Hepatocyte (in vitro differentiated cells): ENCODE data around the gene OR56A5. TPM values are rescaled to one million over a fixed set of nuclear protein-coding genes. Genes with fewer than 3 reads are reported as not detected.

Experiments used
- DNase-seq: peaks from one replicate; pipeline ENCODE4 v3.0.0-alpha.2; 2016; ENCODE audit warnings: low spot score
- H2AFZ ChIP-seq: fragments of 200-600 bp; sonication (generic); 2 replicates; pipeline ENCODE4 v1.6.0; 2016; ENCODE audit warnings: antibody characterized with exemption, mild to moderate bottlenecking
- H3K27ac ChIP-seq: fragments of 200-600 bp; sonication (generic); 2 replicates; pipeline ENCODE4 v1.5.1; 2016; ENCODE audit warnings: mild to moderate bottlenecking
- H3K27me3 ChIP-seq: fragments of 200-600 bp; sonication (generic); 2 replicates; pipeline ENCODE4 v1.6.1; 2016
- H3K36me3 ChIP-seq: fragments of 200-600 bp; sonication (generic); replicated peaks from 2 replicates; pipeline ENCODE4 v1.5.1; 2016; ENCODE audit warnings: low read depth; ENCODE audit not compliant: insufficient read depth
- H3K4me1 ChIP-seq: fragments of 200-600 bp; sonication (generic); 2 replicates; pipeline ENCODE4 v1.5.1; 2016; ENCODE audit warnings: mild to moderate bottlenecking, moderate library complexity; ENCODE audit not compliant: insufficient read depth
- H3K4me2 ChIP-seq: fragments of 200-600 bp; sonication (generic); 2 replicates; pipeline ENCODE4 v1.6.0; 2016
- H3K4me3 ChIP-seq: fragments of 200-600 bp; sonication (generic); 2 replicates; pipeline ENCODE4 v1.5.1; 2016; ENCODE audit warnings: mild to moderate bottlenecking
- H3K79me2 ChIP-seq: fragments of 200-600 bp; sonication (generic); 2 replicates; pipeline ENCODE4 v1.6.0; 2017; ENCODE audit warnings: mild to moderate bottlenecking
- H3K9me2 ChIP-seq: fragments of 200-600 bp; sonication (generic); replicated peaks from 2 replicates; pipeline ENCODE4 v1.6.0; 2017; ENCODE audit warnings: mild to moderate bottlenecking; ENCODE audit not compliant: insufficient read depth
- H3K9me3 ChIP-seq: fragments of 200-600 bp; sonication (generic); 2 replicates; pipeline ENCODE4 v1.5.1; 2016; ENCODE audit warnings: low read depth, mild to moderate bottlenecking
- H4K20me1 ChIP-seq: fragments of 200-600 bp; sonication (generic); 2 replicates; pipeline ENCODE4 v1.6.0; 2016; ENCODE audit warnings: mild to moderate bottlenecking; ENCODE audit not compliant: insufficient read depth, poor library complexity, severe bottlenecking
- EZH2 ChIP-seq: fragments of 200-600 bp; sonication (generic); IDR thresholded peaks from 2 replicates; pipeline ENCODE4 v1.6.1; 2016; ENCODE audit warnings: antibody characterized with exemption, mild to moderate bottlenecking, borderline replicate concordance
- EZH2phosphoT487 ChIP-seq: fragments of 200-600 bp; sonication (generic); IDR thresholded peaks from one replicate; pipeline ENCODE4 v1.6.1; 2018; ENCODE audit warnings: antibody characterized with exemption, mild to moderate bottlenecking, low read depth, moderate library complexity; ENCODE audit not compliant: unreplicated experiment, severe bottlenecking
- WGBS: methylation state at CpG from one replicate; pipeline ENCODE4 v1.1.6; 2016; ENCODE audit warnings: low lambda C conversion rate; ENCODE audit errors: missing lambda C conversion rate; 5-methylcytosine and 5-hydroxymethylcytosine counted together
- polyA plus RNA-seq: library from polyadenylated mRNA; unstranded; fragments of >200 nt; fragmentation: Nextera tagmentation; extraction: Ambion mirVana; gene quantifications from 2 replicates; pipeline ENCODE4 v1.2.1, GENCODE V29; 2016
- total RNA-seq: library from RNA; depleted of rRNA; stranded (reverse); fragments of >200 nt; gene quantifications from 2 replicates; pipeline ENCODE4 v1.2.3, GENCODE V29; 2014
- TF ChIP-seq, protein P1 (sequence below): fragments of 200-600 bp; sonication (generic); IDR thresholded peaks from 2 replicates; pipeline ENCODE4 v1.5.1; 2016; ENCODE audit warnings: antibody characterized with exemption, mild to moderate bottlenecking; ENCODE audit not compliant: poor library complexity

The OR56A5 gene
- total and polyA plus RNA-seq, 2 experiments from 2014 or later, result not detected

DNA sequence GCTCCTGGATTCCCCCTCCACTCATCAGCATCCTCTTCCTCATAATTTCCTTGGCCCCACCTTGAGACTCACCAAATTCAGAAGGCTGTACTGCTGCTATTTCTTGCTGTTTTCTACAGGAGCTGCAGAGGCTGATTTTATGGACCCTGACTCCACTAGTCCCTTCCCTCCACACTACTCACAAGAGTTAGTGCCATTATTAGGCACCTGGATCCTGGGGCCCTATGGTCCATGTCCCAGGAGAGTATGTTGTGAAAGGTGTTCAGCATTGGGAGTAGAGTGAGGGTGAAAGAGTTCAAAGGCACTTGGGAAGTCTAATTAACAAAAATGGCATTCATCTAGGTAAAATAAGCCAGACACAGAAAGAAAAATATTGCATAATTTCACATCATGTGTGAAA, 38.6 kb upstream of the OR56A5 start, which contains the start of gene OR56A4:
Gene OR56A4 (minus strand): TSS at position 101 of the 400 bp plus-strand sequence. CDS start 3,954 bp downstream, outside the sequence.
- Histone ChIP-seq H3K4me1 (no peaks in the 10 kb centered on the region), H3K79me2 (no peaks in the 10 kb centered on the region), H3K27me3 (peaks cover 13% of the 10 kb centered on the region), H3K27ac (no peak within 1 kb of the TSS), H3K4me3 (no peak within 1 kb of the TSS), H3K4me2 (no peak within 1 kb of the TSS), H3K9me2 (no peaks in the 10 kb centered on the region), H4K20me1 (no peaks in the 10 kb centered on the region), H2AFZ (no peak within 1 kb of the TSS), H3K36me3 (no peaks in the 10 kb centered on the region), H3K9me3 (no peaks in the 10 kb centered on the region)
- TF ChIP-seq EZH2 (no peak), EZH2phosphoT487 (no peak)
- TF ChIP-seq, protein P1, sequence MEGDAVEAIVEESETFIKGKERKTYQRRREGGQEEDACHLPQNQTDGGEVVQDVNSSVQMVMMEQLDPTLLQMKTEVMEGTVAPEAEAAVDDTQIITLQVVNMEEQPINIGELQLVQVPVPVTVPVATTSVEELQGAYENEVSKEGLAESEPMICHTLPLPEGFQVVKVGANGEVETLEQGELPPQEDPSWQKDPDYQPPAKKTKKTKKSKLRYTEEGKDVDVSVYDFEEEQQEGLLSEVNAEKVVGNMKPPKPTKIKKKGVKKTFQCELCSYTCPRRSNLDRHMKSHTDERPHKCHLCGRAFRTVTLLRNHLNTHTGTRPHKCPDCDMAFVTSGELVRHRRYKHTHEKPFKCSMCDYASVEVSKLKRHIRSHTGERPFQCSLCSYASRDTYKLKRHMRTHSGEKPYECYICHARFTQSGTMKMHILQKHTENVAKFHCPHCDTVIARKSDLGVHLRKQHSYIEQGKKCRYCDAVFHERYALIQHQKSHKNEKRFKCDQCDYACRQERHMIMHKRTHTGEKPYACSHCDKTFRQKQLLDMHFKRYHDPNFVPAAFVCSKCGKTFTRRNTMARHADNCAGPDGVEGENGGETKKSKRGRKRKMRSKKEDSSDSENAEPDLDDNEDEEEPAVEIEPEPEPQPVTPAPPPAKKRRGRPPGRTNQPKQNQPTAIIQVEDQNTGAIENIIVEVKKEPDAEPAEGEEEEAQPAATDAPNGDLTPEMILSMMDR, result no peak
- no peak for DNase-seq

DNA sequence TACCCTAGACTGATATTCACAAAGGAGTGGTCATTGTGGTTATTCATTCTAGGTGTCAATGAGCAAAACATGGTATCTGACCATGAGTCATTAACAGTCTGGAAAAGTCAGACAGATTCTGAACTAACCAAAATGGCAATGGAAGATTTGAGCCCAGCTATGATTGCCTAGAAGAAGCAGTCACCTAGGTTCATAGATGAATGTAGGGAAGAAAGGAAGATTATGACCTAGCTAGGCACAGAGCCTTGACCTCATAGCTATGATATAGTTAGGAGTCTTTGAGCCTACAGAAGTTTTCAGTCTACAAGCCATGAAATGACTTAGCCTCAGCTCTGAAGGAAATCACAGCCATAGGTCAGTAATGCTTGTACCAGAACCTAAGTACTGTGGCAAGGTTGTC, 38.1 kb upstream of the OR56A5 start:
- H3K27me3 ChIP-seq, result peaks cover 13% of the 10 kb centered on the region
- no peaks in the 10 kb centered on the region for H3K79me2 ChIP-seq
- no peak for TF ChIP-seq EZH2
- TF ChIP-seq, protein P1, result no peak
- TF ChIP-seq EZH2phosphoT487, result no peak
- H2AFZ ChIP-seq, result no peak overlapping the region
- H3K36me3 ChIP-seq, result no peaks in the 10 kb centered on the region
- no peaks in the 10 kb centered on the region for H3K9me3 ChIP-seq
- H3K4me3 ChIP-seq, result no peak overlapping the region
- H3K4me1 ChIP-seq, result no peaks in the 10 kb centered on the region
- no peak overlapping the region for H3K27ac ChIP-seq
- no peak overlapping the region for H3K4me2 ChIP-seq
- no peaks in the 10 kb centered on the region for H4K20me1 ChIP-seq
- DNase-seq, result no peak
- H3K9me2 ChIP-seq, result no peaks in the 10 kb centered on the region

DNA sequence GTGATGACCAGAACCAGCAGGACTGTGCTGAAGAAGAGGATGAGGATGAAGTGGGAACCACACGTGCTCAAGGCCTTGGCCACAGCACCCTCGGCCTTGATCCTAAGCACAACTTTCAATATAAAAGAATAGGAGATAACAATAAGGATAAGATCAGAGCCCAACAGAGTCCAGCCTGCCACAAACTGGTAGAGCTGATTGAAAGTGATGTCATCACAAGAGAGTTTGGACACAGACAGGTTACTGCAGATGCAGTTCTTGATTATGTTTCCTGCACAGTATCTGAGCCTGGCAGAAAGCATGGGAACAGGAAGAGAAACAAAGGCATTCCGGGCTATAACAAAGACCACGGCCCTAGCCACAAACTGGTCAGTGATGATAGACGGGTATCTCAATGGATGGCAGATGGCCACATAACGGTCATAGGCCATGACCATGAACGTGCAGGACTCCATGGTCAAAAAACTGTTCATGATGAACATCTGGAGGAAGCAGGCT, 34.0 kb upstream of the OR56A5 start:
- Histone ChIP-seq H3K4me2 (no peak overlapping the region), H3K79me2 (no peaks in the 10 kb centered on the region), H3K9me2 (no peaks in the 10 kb centered on the region), H2AFZ (no peak overlapping the region), H3K4me1 (no peaks in the 10 kb centered on the region), H4K20me1 (no peaks in the 10 kb centered on the region), H3K9me3 (no peaks in the 10 kb centered on the region), H3K27me3 (no peaks in the 10 kb centered on the region), H3K4me3 (no peak overlapping the region), H3K36me3 (no peaks in the 10 kb centered on the region), H3K27ac (no peak overlapping the region)
- 91% methylated on average over 7 of the region's 7 CpGs for WGBS
- TF ChIP-seq, protein P1, result no peak
- no peak for TF ChIP-seq EZH2phosphoT487
- no peak for TF ChIP-seq EZH2
- DNase-seq, result no peak

DNA sequence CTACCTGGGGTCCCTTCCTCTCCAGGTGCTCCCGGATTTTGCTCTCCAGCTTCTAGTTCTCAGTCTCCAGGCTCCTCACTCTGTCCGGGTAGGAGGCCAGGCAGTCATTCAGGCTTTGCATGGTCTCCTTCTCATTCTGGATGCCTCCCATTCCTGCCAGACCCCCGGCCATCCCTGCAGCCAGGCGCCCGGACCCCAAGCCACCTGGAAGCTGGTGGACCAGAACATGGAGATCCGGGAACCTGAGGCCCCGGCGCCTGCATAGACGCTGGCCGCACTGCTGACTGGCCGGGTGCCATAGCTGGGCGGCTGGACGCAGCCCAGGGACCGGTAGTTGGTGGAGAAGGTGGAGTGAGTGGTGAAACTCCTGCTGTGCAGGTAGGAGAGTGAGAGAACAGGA, 26.5 kb upstream of the OR56A5 start:
- no peak overlapping the region for H3K27ac ChIP-seq
- no peaks in the 10 kb centered on the region for H3K4me1 ChIP-seq
- H3K79me2 ChIP-seq, result no peaks in the 10 kb centered on the region
- H3K27me3 ChIP-seq, result peaks cover 11% of the 10 kb centered on the region
- H3K4me2 ChIP-seq, result no peak overlapping the region
- whole genome bisulfite sequencing, result 87% methylated on average over 14 of the region's 14 CpGs
- TF ChIP-seq EZH2 (no peak), EZH2phosphoT487 (no peak)
- TF ChIP-seq, protein P1, result no peak
- no peaks in the 10 kb centered on the region for H3K9me3 ChIP-seq
- H4K20me1 ChIP-seq, result no peaks in the 10 kb centered on the region
- no peaks in the 10 kb centered on the region for H3K9me2 ChIP-seq
- H3K36me3 ChIP-seq, result no peaks in the 10 kb centered on the region
- no peak for DNase-seq
- no peak overlapping the region for H2AFZ ChIP-seq
- no peak overlapping the region for H3K4me3 ChIP-seq
